ENCODE measurements around the gene KCNH5. TPM values are rescaled to one million over a fixed set of nuclear protein-coding genes. Genes with fewer than 3 reads are reported as not detected.

The KCNH5 gene
- total RNA-seq, 2 experiments from 2014 or later: not detected

DNA sequence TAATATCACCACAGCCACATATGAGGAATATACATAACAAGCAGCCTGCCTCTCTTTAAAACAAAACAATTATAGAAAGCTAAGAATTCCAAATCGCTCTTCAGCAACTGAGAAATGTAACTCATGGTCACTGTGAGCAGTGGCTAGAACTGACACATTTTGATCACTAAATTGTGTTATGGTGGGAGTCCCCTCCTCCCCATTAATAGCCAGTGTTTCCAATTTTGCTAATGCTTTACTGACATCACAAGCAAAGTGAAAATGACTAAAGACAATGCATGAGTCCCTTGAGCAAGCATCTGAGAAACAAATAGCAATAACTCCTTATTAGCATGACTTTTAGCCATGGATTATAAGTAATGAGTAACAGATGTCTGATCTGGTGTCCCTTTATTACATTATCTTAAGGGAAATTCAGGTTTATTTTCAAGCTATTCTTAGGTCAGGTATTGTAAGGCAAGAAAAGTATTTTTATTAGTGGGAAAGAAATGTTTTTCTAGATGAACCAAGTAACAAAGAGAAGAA, 148.3 kb downstream of the KCNH5 start:
- Histone ChIP-seq H3K36me3 (ENCODE audit: insufficient read depth, low read length) (no peaks in the 10 kb centered on the region), H3K4me1 (ENCODE audit: insufficient read depth, low read length, poor library complexity, severe bottlenecking) (no peaks in the 10 kb centered on the region), H3K4me3 (ENCODE audit: low read depth, low read length, poor library complexity, severe bottlenecking) (no peak overlapping the region), H3K9me3 (ENCODE audit: low read length) (no peaks in the 10 kb centered on the region), H3K27ac (ENCODE audit: low read depth, low read length, poor library complexity, severe bottlenecking) (no peak overlapping the region), H3K4me2 (ENCODE audit: low read length) (no peak overlapping the region), H4K20me1 (ENCODE audit: insufficient read depth, low read length) (no peaks in the 10 kb centered on the region), H3K79me2 (ENCODE audit: insufficient read depth, low read depth, low read length) (no peaks in the 10 kb centered on the region), H3K9me2 (ENCODE audit: insufficient read depth, low read length) (no peaks in the 10 kb centered on the region), H2AFZ (ENCODE audit: low read length) (no peak overlapping the region)
- DNase-seq (ENCODE audit: low spot score): no peak
- TF ChIP-seq, protein P1, sequence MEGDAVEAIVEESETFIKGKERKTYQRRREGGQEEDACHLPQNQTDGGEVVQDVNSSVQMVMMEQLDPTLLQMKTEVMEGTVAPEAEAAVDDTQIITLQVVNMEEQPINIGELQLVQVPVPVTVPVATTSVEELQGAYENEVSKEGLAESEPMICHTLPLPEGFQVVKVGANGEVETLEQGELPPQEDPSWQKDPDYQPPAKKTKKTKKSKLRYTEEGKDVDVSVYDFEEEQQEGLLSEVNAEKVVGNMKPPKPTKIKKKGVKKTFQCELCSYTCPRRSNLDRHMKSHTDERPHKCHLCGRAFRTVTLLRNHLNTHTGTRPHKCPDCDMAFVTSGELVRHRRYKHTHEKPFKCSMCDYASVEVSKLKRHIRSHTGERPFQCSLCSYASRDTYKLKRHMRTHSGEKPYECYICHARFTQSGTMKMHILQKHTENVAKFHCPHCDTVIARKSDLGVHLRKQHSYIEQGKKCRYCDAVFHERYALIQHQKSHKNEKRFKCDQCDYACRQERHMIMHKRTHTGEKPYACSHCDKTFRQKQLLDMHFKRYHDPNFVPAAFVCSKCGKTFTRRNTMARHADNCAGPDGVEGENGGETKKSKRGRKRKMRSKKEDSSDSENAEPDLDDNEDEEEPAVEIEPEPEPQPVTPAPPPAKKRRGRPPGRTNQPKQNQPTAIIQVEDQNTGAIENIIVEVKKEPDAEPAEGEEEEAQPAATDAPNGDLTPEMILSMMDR (conservative IDR thresholded peaks at IDR 0.05; ENCODE audit: low read length): no peak
- TF ChIP-seq EZH2phosphoT487 (IDR thresholded peaks at IDR 0.05; ENCODE audit: borderline replicate concordance, low read depth, low read length): no peak
- intact Hi-C loops (cut with micrococcal nuclease; ENCODE audit: unreplicated experiment): no loop called here
- ChIA-PET POLR2A (no interaction called here), CTCF (ENCODE audit: unreplicated experiment) (no interaction called here)
- no TSS peak for BruUV-seq (replicated peaks)

DNA sequence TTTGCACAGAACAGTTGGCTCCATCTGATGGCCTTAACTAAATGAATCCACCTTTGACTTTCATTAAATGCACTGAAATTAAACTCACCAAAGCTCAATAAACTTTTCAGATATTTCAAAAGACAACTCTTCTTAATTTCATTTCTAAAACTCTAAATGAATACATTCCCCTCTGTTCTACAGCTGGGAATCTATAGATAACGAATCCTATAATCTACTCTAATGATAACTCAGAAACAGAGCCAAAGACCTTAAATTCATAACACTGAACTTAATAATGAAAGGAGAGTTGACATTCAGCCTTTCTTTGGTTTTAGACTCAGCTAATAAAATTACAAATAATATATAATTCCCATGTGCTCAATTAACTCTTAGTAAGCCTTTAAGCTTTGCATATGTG, 150.5 kb downstream of the KCNH5 start:
- Histone ChIP-seq H3K4me2 (ENCODE audit: low read length) (no peak overlapping the region), H4K20me1 (ENCODE audit: insufficient read depth, low read length) (no peaks in the 10 kb centered on the region), H3K4me3 (ENCODE audit: low read depth, low read length, poor library complexity, severe bottlenecking) (no peak overlapping the region), H3K9me3 (ENCODE audit: low read length) (no peaks in the 10 kb centered on the region), H3K4me1 (ENCODE audit: insufficient read depth, low read length, poor library complexity, severe bottlenecking) (no peaks in the 10 kb centered on the region), H2AFZ (ENCODE audit: low read length) (no peak overlapping the region), H3K27ac (ENCODE audit: low read depth, low read length, poor library complexity, severe bottlenecking) (no peak overlapping the region), H3K79me2 (ENCODE audit: insufficient read depth, low read depth, low read length) (no peaks in the 10 kb centered on the region), H3K9me2 (ENCODE audit: insufficient read depth, low read length) (no peaks in the 10 kb centered on the region), H3K36me3 (ENCODE audit: insufficient read depth, low read length) (no peaks in the 10 kb centered on the region)
- TF ChIP-seq, protein P1 (conservative IDR thresholded peaks at IDR 0.05; ENCODE audit: low read length): no peak
- no peak for TF ChIP-seq EZH2phosphoT487 (IDR thresholded peaks at IDR 0.05; ENCODE audit: borderline replicate concordance, low read depth, low read length)
- no peak for DNase-seq (ENCODE audit: low spot score)
- ChIA-PET POLR2A (interaction anchor here (0.6 to 0.9 kb wide), 2 partner anchors 11 to 22 kb away, joined by 3 read pairs; no protein-coding TSS in a partner anchor), CTCF (ENCODE audit: unreplicated experiment) (no interaction called here)
- no TSS peak for BruUV-seq (replicated peaks)
- intact Hi-C loops (cut with micrococcal nuclease; ENCODE audit: unreplicated experiment): no loop called here

DNA sequence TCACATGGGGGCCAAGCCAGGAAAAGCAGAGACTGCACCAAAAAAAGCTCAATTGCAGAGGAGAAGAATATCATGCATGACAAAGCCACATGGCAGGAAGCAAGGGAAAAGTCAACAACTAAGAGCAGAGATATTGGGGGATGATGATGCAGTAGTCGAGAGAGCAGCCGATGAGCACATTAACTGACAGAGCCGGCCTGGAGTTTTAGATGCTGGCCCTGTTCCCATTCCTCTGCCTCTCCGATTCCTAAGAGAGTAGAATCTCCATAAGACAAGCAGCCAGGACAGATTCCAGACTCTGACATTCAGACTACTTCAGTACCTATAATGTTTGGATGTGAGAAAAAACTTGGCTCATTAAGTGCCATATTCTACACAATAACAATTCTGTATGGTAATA, 155.9 kb downstream of the KCNH5 start:
- intact Hi-C loops (cut with micrococcal nuclease; ENCODE audit: unreplicated experiment): no loop called here
- Histone ChIP-seq H3K4me2 (ENCODE audit: low read length) (no peak overlapping the region), H3K4me1 (ENCODE audit: insufficient read depth, low read length, poor library complexity, severe bottlenecking) (no peaks in the 10 kb centered on the region), H3K9me3 (ENCODE audit: low read length) (no peaks in the 10 kb centered on the region), H3K4me3 (ENCODE audit: low read depth, low read length, poor library complexity, severe bottlenecking) (no peak overlapping the region), H3K36me3 (ENCODE audit: insufficient read depth, low read length) (no peaks in the 10 kb centered on the region), H3K79me2 (ENCODE audit: insufficient read depth, low read depth, low read length) (no peaks in the 10 kb centered on the region), H2AFZ (ENCODE audit: low read length) (no peak overlapping the region), H3K9me2 (ENCODE audit: insufficient read depth, low read length) (no peaks in the 10 kb centered on the region), H3K27ac (ENCODE audit: low read depth, low read length, poor library complexity, severe bottlenecking) (no peak overlapping the region), H4K20me1 (ENCODE audit: insufficient read depth, low read length) (no peaks in the 10 kb centered on the region)
- no peak for DNase-seq (ENCODE audit: low spot score)
- ChIA-PET CTCF (ENCODE audit: unreplicated experiment) (no interaction called here), POLR2A (no interaction called here)
- TF ChIP-seq EZH2phosphoT487 (IDR thresholded peaks at IDR 0.05; ENCODE audit: borderline replicate concordance, low read depth, low read length): no peak
- TF ChIP-seq, protein P1 (conservative IDR thresholded peaks at IDR 0.05; ENCODE audit: low read length): no peak
- no TSS peak for BruUV-seq (replicated peaks)

Measured in OCI-LY7 (cell line).